ENCODE measurements around the gene AP2B1. TPM values are rescaled to one million over a fixed set of nuclear protein-coding genes. Genes with fewer than 3 reads are reported as not detected.

AP2B1 gene
- total and polyA plus RNA-seq, 8 donors = 21.6 to 171 (median 57.2) TPM

DNA sequence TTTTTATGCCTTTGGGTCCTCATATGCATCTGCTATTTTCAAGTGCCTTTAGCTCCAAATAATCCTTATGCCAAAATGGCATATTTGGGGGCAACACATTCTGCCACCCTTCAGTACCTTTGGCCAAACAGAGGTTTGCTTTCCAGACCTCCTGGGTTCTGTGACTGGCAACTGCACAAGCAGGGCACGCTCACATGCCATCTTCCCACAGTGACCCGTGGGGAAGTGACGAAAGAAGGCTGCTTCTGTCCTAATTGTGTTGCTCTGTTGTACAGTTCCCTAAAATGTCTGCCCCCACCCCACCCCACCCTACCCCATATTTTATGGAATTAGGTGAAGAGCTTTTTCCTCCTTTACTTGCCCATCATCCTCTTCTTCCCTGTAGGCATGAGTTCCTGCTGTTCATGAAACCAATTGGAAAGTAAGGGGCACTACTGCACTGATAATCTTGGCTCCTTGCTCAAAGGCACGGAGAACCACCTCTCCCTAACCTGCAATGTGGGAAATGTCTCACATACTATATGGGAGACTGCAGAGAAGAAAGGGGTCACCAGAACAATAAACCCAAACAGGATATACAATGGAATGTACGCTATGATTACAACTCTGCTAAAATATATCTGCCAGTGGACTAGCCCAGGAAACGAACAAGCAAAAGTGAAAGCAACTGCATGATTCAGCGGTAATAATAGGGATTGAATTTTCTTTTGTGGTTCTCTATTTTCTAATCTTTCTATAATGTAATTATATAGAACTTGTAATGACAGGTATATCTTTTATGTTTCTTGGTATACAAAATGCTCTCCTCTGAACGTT, 46.3 kb upstream of the AP2B1 start:
- intact Hi-C loops (cut with DNase I; ENCODE audit: low total_unique reads) = no loop called here
- DNase-seq = peak; percentile 39 to 41
- peaks cover 7 to 40% (median 26%) of the 10 kb centered on the region in 4 donors for H3K4me1 ChIP-seq
- TF ChIP-seq EP300 (IDR thresholded peaks at IDR 0.05) (no peak), POLR2AphosphoS5 (IDR thresholded peaks at IDR 0.05) (no peak), POLR2A (IDR thresholded peaks at IDR 0.05) (no peak)
- TF ChIP-seq, protein P1, sequence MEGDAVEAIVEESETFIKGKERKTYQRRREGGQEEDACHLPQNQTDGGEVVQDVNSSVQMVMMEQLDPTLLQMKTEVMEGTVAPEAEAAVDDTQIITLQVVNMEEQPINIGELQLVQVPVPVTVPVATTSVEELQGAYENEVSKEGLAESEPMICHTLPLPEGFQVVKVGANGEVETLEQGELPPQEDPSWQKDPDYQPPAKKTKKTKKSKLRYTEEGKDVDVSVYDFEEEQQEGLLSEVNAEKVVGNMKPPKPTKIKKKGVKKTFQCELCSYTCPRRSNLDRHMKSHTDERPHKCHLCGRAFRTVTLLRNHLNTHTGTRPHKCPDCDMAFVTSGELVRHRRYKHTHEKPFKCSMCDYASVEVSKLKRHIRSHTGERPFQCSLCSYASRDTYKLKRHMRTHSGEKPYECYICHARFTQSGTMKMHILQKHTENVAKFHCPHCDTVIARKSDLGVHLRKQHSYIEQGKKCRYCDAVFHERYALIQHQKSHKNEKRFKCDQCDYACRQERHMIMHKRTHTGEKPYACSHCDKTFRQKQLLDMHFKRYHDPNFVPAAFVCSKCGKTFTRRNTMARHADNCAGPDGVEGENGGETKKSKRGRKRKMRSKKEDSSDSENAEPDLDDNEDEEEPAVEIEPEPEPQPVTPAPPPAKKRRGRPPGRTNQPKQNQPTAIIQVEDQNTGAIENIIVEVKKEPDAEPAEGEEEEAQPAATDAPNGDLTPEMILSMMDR (IDR thresholded peaks at IDR 0.05) = no peak
- H3K9me3 ChIP-seq = no peaks in the 10 kb centered on the region
- H3K27ac ChIP-seq = peak overlapping the region; percentile 66 to 86 (median 74)
- no peaks in the 10 kb centered on the region for H3K36me3 ChIP-seq
- H3K27me3 ChIP-seq = no peaks in the 10 kb centered on the region
- peak overlapping the region; percentile 25 to 40 (median 28) for H3K4me3 ChIP-seq
- 25 to 35% (median 27%) methylated on average over 8 of the region's 8 CpGs for whole genome bisulfite sequencing, 5 donors

DNA sequence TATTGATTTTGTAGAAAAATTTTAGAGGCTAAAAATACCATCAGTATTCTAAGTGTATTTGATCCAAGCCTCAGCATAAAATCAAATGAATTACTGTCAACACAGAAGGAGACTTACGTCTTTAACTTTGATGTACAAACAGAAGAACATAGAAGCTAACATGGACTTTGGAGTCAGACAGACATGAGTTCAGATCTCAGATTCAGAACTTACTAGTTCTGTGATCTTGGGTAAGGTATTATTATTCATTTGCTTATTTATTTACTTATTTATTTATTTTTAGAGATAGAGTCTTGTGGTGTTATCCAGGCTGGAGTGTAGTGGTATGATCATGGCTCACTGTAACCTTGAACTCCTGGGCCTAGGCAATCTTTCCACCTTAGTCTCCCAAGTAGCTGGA, 45.7 kb upstream of the AP2B1 start:
- TF ChIP-seq, protein P1 (IDR thresholded peaks at IDR 0.05) = no peak
- no peak for TF ChIP-seq POLR2AphosphoS5 (IDR thresholded peaks at IDR 0.05)
- no peaks in the 10 kb centered on the region for H3K27me3 ChIP-seq
- H3K4me1 ChIP-seq = peaks cover 7 to 40% (median 26%) of the 10 kb centered on the region in 4 donors
- DNase-seq = no peak
- H3K36me3 ChIP-seq = no peaks in the 10 kb centered on the region
- H3K9me3 ChIP-seq = no peaks in the 10 kb centered on the region
- WGBS, 5 donors = 5 to 19% (median 16%) methylated on average over 1 of the region's 1 CpG
- intact Hi-C loops (cut with DNase I; ENCODE audit: low total_unique reads) = no loop called here
- H3K4me3 ChIP-seq = peak overlapping the region; percentile 25 to 40 (median 28)
- H3K27ac ChIP-seq = peak overlapping the region in 4 of 5 donors; percentile 66 to 86 (median 74)

DNA sequence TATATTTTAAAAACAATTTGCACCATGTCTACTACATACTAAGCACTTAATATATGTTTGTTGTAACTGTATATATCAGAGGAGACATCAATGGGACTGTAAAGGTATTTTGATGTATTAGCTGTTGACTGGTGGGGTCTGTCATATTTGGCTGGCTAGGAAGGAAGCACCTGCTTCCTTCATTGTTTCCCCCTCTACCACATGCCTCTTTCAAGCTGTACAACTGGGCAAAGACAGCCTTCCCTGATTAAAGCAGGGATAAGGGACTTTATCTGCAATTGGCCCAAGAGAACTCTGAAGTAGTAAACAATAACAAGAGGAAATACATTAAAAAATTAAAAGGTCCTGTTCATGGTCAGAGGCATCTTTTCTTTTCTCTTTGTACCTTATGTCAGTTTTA, 44.1 kb upstream of the AP2B1 start:
- Histone ChIP-seq H3K27ac (no peak overlapping the region), H3K36me3 (no peaks in the 10 kb centered on the region), H3K9me3 (no peaks in the 10 kb centered on the region), H3K4me1 (peaks cover 7 to 31% (median 15%) of the 10 kb centered on the region in 4 donors), H3K27me3 (no peaks in the 10 kb centered on the region), H3K4me3 (no peak overlapping the region)
- no peak for TF ChIP-seq POLR2A (IDR thresholded peaks at IDR 0.05)
- no peak for TF ChIP-seq EP300 (IDR thresholded peaks at IDR 0.05)
- TF ChIP-seq, protein P1 (IDR thresholded peaks at IDR 0.05) = no peak
- TF ChIP-seq POLR2AphosphoS5 (IDR thresholded peaks at IDR 0.05) = no peak
- no peak for DNase-seq
- intact Hi-C loops (cut with DNase I; ENCODE audit: low total_unique reads) = no loop called here

DNA sequence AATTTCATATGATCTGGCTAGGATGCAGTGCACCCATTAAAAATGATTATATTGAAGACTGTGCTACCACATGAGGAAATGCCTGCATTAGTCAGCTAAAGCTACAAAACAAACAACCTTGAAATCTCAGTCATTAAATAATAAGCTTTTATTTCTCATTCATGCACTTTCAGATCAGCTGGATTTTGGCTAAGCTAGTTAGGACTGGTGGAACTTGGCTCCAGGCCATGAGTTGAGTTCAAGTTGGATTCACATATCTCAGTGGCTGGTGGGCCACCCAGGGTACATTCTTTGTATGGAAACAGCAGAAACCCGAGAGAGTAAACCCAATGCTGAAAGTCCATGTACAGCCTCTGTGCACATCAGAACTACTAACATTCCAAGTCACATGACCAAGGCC, 43.3 kb upstream of the AP2B1 start:
- Histone ChIP-seq H3K27ac (no peak overlapping the region), H3K4me1 (peaks cover 5 to 23% (median 11%) of the 10 kb centered on the region in 4 donors), H3K27me3 (no peaks in the 10 kb centered on the region), H3K36me3 (no peaks in the 10 kb centered on the region), H3K4me3 (no peak overlapping the region), H3K9me3 (no peaks in the 10 kb centered on the region)
- DNase-seq = no peak
- intact Hi-C loops (cut with DNase I; ENCODE audit: low total_unique reads) = no loop called here
- WGBS, 5 donors = 52 to 69% (median 59%) methylated on average over 1 of the region's 1 CpG
- TF ChIP-seq POLR2A (IDR thresholded peaks at IDR 0.05) (no peak), POLR2AphosphoS5 (IDR thresholded peaks at IDR 0.05) (no peak), EP300 (IDR thresholded peaks at IDR 0.05) (no peak)
- TF ChIP-seq, protein P1 (IDR thresholded peaks at IDR 0.05) = no peak

Data from stomach (tissue), 9 donors.